GM18870 (cell line): ENCODE measurements around the gene SIRPG.
"Not testable (repeated sequence)": the region's sequence is repeated elsewhere in the genome, so short reads cannot be mapped to it uniquely, and the experiment has no call there.

Experiments
- ATAC-seq: cut with Tn5 transposase; IDR thresholded peaks from one replicate; pipeline ENCODE4 v1.9.1; 2021; ENCODE audit warnings: moderate library complexity; ENCODE audit not compliant: unreplicated experiment

Gene SIRPG

DNA sequence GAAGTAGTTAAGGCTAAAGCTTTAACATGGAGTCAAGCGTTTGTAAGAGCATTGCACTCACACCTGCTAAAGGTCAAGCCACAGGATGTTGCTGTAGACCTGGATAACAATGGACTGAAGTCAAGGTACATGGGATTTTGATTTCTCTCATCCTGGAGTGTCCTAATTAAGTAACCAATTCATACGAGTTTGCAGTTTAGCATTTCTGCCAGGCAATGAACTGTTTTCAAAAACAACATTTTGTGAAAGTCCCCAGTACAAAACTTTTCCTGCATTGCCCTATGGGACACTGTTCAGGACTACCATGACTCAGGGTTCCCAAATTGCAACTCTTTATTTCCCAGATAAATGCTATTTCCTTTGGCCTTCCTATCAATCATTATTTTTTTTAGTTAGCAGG is 20.4 kb downstream of the SIRPG start:
- ATAC-seq, result no peak

DNA sequence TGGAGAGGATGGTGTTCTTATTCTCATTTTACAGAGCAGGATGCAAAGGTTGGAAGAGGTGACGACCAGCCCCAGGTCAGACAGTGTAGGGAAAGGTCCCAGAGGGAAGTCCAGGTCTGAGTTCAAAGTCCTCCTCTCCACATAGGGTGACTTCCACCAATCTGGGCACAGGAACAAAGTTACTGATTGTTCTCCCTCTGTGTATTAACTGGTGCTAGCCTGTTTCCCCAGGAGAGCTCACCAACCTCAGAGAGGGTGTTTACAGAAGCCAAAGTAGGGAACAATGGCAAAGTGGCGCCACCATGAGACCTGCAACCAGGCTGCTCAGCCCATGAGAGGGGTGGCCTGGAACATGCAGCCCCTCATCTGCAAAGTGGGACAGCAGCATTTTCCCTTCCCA is 21.0 kb downstream of the SIRPG start:
- ATAC-seq, result no peak

DNA sequence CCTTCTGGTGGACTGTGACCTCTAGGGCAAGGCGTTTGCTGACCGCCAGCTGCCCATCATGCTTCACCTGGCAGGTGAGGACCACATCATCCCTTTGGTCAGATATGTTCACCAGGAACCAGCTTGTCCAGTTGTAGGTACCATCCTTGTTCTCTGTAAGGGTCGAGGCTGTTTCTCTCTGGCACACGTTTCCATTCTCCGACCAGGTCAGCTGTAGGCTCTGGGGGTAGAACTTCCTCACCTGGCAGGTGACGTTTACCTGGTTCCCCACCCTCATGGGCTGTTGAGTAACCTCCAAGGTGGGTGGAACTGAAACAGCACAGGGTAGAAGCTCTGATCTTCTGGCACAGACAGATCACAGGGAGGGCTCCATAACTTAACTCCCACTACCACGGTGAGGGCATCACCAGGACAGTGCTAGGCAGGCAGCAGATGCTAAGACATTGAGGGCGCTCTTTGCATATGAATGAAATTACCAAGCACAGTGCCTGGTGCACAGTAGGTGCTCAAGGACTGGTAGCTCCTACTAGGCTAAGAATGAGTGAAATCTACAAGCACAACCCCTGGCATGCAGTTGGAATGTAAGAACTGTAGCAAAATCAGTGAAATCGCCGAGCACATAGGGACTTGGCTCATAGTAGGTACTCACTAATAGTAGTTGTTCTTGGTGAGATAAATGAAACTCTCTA is 22.1 kb downstream of the SIRPG start:
- no peak for ATAC-seq

DNA sequence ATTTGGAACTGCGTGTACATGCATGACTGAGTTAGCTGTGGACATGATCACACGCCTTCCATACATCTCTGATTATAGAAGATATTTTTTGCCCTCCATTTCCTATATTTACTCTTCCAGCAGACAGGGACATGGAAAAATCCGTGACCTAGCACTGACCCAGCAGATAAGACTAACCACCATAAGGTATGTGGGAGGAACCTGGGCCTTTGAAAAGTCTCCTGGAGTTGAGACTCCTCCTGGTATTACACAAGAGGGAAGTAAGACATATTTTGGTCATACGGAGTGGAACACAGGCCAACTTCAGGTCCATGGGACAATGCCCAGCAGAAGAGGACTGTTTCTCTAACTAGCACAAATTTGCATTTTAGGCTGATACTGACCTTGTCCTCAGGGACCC is 24.0 kb downstream of the SIRPG start:
- ATAC-seq, result no peak

DNA sequence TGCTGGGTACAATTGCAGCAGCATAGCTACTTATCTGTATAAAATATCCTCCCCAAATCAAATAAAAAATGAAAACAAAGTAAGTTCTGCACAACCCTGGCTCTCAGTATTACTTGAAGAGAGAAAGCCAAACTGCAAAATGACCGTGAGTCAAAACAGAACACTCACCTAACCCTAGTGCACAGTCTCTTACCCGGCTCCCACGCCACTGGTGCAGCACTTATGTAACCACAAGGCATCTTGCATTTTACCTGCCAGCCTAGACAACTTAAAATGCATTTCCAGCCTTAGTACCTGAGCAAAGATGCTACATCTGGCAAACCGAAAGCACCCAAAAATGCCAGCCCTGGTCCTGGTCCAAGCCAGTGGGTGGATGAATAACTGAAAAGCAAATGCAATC is 25.4 kb downstream of the SIRPG start:
- no peak for ATAC-seq

DNA sequence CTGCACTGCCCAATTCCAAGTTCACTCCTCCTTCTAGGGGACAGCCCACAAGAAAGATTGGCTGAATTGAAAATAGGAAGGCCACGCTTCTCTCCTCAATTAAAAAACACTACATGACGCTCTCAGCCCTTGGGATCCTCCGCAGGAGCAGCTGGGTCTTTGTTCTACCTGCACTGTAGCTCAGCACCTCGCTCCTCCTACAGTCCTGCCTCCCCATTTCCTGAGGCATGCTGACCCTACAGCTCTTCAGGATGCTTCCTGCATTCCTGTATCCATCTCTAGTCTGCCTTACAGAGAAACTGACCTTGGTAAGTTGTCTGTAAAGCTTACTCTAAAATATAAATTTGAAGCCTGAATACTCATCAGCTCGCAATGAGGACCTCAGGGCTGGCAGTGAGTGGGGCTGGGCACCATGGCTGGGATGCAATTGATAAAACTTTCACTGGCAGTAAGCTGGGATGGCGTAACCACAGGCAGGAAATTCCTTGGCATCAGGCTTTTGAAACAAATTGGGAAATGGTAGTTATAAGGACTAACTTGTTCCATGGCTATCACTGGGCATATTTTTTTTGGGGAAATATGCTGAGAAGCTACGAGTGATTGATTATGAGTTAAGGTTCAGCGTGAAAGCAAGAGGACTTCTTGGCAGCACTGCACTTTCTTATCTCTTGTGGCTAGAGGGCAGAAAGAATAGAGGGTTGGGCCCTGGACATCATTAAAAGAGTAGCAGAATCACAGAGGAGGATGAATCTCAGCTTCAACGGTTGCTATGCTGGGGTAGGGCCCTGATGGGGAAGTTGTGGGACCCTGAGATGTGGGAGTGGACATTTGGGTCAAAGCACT is 26.0 kb downstream of the SIRPG start:
- no peak for ATAC-seq

DNA sequence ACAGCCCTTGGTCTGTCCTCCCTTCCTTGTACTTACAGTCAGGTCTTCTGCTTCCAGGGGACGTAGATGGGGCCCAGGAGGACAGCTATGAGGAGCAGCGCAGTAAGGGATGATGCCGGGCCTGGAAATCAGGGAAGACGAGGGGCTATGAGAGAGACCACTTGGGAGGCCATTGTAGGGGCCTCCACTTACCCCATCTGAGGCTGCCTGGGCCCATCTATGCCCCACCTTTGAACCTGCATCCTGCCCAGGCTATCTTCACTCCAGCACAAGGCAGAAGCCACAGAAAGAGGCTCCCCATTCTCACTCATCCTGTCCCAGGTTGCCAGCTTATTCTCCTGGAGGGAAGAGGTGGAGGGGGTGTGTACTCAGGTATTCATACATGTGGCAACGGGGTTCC is 27.4 kb downstream of the SIRPG start:
- ATAC-seq, result no peak

DNA sequence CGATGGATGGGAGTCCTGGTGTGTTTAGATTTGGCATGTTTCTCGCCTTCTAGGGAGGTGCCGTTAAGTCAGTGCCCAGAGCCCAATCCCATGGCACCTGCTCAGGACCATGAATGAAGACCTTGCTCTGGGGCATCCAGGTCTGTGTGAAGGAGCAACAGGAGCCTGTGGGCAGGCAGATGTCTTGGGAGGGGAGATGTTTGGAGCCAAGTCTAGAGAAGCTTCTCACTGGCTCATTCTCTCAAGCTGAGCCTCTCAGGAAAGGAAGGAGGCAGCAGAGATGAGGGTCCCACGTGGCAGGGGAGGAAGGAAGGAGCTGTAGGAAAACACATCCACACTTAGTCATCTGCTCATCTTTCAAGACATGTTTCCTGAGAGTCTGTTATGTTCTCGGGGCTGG is 28.3 kb downstream of the SIRPG start:
- no peak for ATAC-seq

DNA sequence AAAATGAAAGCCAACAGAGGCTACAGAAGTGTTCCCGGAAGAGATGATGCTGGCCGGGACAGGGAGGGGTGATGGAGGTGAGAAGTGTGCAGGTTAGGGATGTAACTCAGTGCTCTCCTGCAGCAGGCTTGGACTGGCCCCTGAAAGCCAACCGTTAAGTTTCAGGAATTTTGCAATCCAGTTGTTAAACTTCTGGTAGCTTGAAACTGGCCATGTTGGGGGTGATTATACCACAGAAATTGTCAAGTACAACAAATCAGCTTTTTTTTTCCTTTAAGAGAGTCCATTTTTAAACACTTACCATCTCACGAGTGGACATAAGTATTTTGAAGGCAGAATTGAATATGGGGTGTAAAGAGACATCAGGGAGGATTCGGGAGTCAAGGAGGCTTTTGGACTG is 29.0 kb downstream of the SIRPG start:
- ATAC-seq, result no peak

DNA sequence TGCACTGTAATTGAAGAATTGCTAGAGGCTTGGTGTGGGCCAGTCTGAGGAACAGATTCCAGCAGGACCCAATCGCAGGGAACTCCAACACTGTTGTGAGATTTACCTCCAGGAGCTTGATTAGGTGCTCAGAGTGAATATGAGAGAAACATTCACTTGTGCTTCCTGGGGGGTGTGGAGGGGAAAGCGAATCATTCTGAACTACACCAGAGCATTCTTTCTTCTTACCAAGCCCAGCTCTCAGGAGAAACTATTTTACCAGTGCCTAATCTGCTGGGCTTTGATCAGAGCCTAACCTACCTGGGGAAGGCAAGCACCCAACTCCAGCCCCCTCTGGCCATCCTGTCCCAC is 30.4 kb downstream of the SIRPG start:
- ATAC-seq, result no peak

DNA sequence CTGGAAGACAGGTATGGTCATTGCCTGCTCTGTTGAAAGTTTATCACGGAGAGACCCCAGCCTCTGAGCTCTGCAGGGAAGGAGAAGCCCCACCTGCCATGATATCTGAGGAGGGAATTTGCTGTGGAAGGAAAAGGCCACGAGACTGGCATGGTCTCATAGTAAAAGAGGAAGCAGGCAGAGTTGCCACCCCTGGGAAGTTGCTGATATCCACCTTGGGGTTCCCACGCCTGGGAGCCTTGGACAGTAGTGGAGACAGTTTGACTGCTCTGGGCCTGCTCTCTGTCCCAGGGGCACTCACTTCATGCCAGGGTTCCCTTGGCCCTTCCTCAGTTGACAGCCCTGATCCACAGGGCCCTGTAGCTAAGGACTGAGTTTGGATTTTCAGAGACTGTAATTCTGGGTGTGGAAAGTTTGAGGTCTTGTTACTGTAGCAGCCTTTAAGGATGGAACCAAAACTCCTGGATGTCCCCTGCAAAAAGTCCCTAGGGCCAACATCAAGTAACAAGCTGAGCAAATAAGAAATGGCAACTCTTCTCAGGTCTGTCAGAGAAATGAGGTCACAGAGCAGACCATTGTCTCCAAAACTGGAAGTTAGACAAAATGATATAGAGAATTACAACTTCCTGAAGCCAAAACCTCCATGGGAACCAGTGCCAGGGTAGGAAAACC is 30.9 kb downstream of the SIRPG start:
- no peak for ATAC-seq

DNA sequence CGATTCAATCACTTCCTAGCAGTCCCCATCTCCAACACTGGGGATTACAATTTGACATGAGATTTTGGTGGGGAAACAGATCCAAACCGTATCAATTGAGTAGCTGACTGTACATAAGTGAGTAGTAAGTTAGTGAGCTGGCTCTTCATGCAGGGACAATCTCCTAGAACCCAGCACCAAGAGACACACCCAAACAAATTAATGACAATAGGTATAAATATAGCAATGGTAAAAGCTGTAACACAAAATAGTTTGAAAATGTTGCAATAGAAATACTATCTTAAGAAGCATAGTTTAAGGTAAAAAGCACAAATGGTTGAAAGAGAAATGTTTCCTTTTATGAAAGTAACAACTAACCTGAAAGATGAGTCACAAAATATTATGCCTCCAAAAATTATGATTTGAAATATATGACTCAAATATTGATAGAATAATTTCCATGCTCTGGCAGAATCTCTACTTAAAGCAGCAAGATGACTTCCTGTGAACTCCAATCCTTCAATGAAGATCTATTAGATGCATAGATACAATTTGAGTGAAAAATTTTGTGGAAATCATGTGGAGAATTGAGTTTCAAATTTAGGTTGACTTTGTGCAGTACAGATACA is 32.4 kb downstream of the SIRPG start:
- no peak for ATAC-seq

DNA sequence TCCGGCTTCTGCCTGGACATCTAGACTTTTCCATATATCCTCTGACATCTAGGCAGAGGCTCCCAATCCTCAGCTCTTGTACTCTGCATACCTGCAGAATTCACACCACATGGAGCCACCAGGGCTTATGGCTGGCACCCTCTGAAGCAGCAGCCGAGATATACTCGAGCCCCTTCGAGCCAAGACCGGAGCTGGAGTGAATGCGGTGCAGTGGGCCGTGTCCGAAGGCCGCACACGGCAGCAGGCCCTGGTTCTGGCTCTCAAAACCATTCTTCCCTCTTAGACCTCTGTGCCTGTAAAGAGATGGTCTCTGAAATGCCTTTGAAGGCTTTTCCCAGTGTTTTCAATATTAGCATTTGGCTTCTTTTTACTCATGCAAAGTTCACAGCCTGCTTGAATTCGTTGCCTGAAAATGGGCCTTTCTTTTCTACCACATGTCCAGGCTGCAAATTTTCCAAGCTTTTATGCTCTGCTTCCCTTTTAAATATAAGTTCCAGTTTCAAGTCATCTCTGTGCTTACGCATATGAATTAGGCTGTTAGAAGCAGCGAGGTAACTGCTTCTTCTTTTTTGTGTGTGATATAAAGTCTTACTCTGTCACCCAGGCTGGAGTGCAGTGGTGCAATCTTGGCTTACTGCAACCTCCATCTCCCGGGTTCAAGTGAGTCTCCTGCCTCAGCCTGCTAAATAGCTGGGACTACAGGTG is 33.9 kb downstream of the SIRPG start:
- ATAC-seq, result no peak

DNA sequence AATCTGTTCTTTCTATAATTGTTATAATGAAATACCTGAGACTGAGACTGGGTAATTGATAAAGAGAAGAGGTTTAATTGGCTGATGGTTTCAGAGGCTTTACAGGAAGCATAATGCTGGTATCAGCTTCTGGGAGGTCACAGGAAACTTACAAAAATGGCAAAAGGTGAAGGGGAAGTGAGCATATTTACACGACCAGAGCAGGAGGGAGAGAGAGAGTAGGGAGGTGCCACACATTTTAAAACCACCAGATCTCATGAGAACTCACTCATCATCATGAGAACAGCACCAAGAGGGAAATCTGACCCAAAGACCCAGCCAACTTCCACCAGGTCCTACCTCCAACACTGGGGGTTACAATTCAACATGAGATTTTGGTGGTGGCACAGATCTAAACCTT is 35.1 kb downstream of the SIRPG start:
- ATAC-seq, result no peak

DNA sequence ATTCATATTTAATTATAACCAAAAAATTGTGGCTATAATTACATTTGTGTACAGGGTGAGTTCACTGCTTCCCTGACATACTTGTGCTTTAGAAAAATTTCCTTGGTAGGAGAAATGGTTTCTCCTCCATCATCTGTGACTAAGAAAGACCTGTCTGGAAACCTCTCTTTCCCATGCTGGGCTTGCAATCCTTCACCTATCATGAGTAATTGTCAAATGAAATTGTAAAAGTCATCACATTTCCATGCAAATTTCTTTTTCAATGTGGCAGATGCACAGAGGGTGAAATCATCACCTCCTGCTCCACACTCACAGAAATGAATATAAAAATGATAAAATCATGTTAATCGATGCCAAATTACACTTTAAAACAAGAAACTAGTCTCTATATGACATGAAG is 36.3 kb downstream of the SIRPG start:
- no peak for ATAC-seq

DNA sequence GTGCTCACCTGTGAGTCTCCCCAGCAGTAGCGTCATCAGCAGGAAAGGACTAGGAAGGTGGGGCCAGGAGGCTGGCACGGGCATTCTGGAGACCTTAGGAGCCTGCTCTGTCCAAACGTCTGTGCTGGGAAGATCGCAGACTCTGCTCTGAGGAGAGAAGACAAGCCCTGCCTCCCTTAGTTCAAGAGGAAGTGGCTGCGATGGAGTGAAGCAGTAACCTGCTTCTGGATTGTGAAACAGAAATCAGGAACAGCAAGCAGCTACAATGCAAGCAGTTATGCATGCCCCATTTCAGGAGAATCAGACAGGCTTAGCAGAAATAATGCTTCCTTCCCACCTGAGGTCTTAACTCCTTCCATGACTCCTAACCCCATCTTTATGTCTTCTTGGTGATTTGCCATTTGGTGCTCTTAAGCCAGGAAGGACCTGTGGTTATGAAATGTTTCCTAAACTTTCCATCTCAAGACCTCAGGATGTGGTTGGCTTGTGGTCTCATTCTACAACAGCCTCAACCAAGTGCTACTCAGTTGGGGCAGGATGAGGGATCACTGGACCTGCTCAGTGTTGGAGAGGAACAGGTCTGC is 37.6 kb downstream of the SIRPG start, which contains the start of gene SIRPB1:
Gene SIRPB1, minus strand, starts transcription at position 149 of the 584 bp plus-strand sequence. Its CDS starts 65 bp downstream, at position 84.
- ATAC-seq, result no peak

DNA sequence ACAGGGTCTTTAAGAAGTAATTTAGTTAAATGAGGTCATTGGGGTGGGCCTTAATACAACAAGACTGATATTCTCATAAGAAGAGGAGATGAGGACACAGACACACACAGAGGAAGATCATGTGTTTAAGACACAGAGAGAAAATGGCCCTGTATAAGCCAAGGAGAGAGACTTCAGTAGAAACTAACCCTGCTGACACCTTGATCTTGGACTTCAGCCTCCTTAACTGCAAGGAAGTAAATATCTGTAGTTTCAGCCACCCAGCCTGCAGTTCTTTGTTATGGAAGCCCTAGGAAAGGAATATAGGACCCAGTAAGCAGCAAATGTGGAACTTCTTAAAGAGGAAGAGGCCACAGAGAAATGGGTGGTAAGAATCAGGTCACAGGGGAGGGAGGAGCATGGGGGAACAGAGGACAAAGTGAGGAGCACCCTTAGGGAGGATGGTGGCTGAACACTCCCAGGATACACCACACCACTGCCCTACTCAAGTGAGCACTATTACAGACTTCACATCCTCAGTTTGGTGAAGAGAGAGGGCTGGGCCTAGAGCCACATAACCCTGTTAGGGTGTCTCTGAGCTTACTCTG is 38.5 kb downstream of the SIRPG start:
- ATAC-seq, result no peak

DNA sequence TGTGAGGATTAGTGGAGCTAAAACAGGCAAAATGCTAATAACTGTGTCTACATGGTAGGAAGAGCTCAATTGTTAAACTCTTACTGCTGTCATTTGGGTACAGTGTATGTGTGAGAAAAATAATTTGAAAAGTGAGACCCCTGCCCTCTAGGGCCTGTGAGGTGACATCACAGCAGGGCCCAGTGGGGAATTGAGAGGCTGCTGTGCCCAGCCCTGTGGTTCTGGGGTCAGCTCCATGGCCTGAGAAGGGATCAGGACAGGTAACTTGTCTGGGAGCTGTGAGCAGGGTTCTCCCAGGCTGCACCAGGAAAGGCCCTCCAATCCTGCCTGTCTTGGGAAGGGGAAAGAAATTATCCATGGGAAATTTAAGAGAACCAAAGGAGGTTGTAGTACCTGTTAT is 39.1 kb downstream of the SIRPG start:
- no peak for ATAC-seq

DNA sequence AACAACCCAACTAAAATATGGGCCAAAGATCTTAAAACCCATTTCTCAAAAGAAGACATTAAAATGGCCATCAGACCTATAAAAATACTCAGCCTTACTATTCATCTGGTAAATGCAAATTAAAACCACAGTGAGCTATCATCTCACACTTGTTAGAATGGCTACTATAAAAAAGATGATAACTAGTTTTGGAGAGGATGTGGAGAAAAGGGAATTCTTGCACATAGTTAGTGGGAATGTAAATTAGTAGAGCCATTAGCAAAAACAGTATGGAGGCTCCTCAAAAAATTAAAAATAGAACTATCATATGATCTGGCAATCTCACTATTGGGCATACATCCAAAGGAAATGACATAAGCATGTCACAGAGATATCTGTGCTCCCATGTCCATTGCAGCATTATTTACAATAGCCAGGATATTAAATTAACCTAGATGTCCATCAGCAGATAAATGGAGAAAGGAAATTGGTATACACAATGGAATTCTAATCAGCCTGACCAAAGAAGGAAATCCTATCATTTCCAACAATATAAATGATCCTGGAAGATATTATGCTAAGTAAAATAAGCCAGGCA is 40.6 kb downstream of the SIRPG start:
- no peak for ATAC-seq

DNA sequence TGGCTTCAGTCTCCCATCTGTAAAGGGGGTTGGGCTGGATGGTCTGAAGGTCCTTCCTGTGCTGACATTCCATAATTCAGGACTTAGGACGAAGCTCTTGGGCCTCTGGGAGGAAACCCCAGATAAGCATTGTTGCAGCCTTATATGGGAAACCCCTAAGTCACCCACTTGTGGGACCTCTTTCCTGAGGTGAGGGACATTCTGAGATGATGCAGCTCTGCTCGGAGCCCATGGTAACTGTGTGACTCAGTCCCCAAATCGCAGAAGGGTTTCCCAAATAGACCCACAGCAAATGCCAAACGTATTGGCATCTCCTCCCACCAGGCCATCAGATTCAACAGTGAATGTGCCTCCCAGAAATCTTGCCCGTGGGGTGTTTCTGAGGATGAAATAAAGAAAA is 47.2 kb downstream of the SIRPG start:
- ATAC-seq, result not testable (repeated sequence)
